LNCAP (cell line): ENCODE results near the gene TEC.

Source experiments
- CTCF ChIP-seq: fragments of 450-650 bp; IDR thresholded peaks from 2 replicates; pipeline ENCODE4 v1.5.1; 2017; ENCODE audit warnings: mild to moderate bottlenecking

TEC gene

GRCh38 chr4:48259748-48260147 is 9.9 kb downstream of the TEC start:
- TF ChIP-seq CTCF = no peak

GRCh38 chr4:48258845-48259397 is 10.7 kb downstream of the TEC start:
- no peak for TF ChIP-seq CTCF

DNA sequence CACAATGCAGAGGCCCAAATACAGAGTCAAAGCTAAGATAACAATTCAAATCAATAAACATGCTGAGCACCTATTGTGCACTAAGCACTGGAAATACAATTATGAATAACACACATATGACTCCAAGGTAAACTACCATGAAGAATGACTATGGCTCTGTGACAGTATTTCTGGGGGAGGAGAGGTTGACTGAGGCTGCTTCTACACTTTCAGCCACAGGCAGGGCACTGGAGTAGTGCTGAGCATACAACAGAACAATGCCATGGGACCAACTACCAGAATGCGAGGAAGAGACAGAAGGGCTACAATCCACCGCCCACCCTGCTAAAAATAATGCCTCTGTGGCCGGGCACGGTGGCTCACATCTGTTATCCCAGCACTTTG is 13.7 kb downstream of the TEC start:
- TF ChIP-seq CTCF = no peak

GRCh38 chr4:48255072-48255958 is 14.3 kb downstream of the TEC start:
- TF ChIP-seq CTCF = no peak

- TF ChIP-seq CTCF = no peak
These were observed 15.1 kb downstream of the TEC start for GRCh38 chr4:48254381-48255071.

DNA sequence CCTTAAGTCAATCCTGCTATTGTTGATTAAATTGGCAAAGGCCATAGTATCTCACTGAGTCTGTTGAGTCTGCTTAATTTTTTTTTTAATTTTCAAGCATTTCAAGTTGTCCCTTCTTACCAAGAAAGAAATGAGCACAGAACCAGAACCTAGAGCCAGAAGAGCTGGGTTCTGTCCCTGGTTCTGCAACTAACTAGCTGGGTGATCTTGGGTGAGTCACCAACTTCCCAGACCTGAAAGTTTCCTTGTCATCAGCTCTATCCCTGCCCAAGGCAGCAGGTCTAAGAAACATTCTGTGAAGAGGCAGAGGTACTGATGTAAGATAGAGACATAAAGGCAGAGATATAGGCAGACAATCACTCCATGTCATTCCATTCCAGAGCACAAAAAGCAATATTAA is 17.3 kb downstream of the TEC start:
- no peak for TF ChIP-seq CTCF

DNA sequence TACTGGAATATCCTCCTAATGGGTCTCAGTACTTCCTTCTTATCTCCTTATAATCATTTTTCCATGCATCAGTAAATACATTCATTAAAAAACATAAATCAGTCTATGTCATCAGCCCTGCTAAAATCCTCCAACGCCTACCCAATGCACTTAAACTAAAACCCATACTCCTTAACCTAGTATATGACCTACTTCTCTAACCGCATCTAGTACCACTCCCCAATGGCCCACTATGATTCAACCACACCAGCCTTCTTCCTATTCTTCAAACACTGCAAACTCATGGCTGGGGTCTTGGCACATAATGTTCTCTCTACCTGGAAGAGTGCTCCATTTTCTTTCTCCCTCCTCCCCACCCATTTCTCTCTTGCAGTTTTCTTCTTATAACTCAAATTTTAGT is 18.7 kb downstream of the TEC start:
- no peak for TF ChIP-seq CTCF
